PC-3 (cell line): ENCODE measurements around the gene JAKMIP1. TPM values are rescaled to one million over a fixed set of nuclear protein-coding genes. Genes with fewer than 3 reads are reported as not detected.

ENCODE experiments used
- ATAC-seq: fragments of 200-7000 bp; cut with Tn5 transposase; 2 replicates; pipeline ENCODE4 v1.9.1; 2020; ENCODE audit warnings: mild to moderate bottlenecking, moderate library complexity
- BruUV-seq: library from RNA; stranded (reverse); fragments of 400-500 nt; replicated peaks from 2 replicates; lab custom pipeline; 2021; lab: Mats Ljungman, UMichigan
- CTCF ChIA-PET: fragments of 300-600 bp; sonication (Branson Sonifier 250); formaldehyde crosslinking; loops from one replicate; lab custom pipeline; 2022; ENCODE audit warnings: antibody characterized with exemption; lab: Charles Lee
- POLR2A ChIA-PET: fragments of 300-600 bp; sonication (Branson Sonifier 250); formaldehyde crosslinking; loops from one replicate; lab custom pipeline; 2022; ENCODE audit warnings: antibody characterized with exemption; ENCODE audit not compliant: unreplicated experiment; lab: Charles Lee
- DNase-seq: peaks from one replicate; pipeline ENCODE4 v3.0.0-alpha.2; 2015
- H2AFZ ChIP-seq: fragments of 300-600 bp; sonication (generic); 2 replicates; pipeline ENCODE4 v1.6.0; 2016; ENCODE audit warnings: antibody characterized with exemption, low read length
- H3F3A ChIP-seq: fragments of 300-600 bp; sonication (generic); one replicate; pipeline ENCODE4 v1.6.0; 2017; ENCODE audit warnings: antibody characterized with exemption, low read length, control low read depth, mild to moderate bottlenecking; ENCODE audit not compliant: unreplicated experiment
- H3K27ac ChIP-seq: fragments of 300-600 bp; sonication (generic); 2 replicates; pipeline ENCODE4 v1.5.1; 2016; ENCODE audit warnings: mild to moderate bottlenecking, low read length
- H3K27me3 ChIP-seq: fragments of 300-600 bp; sonication (generic); 2 replicates; pipeline ENCODE4 v1.6.1; 2016; ENCODE audit warnings: low read length, mixed read lengths
- H3K36me3 ChIP-seq: fragments of 300-600 bp; sonication (generic); 2 replicates; pipeline ENCODE4 v1.6.1; 2016; ENCODE audit warnings: low read depth, mixed run types, low read length, mixed read lengths
- H3K4me1 ChIP-seq: fragments of 300-600 bp; sonication (generic); 2 replicates; pipeline ENCODE4 v1.5.1; 2016; ENCODE audit warnings: low read length; ENCODE audit not compliant: insufficient read depth
- H3K4me2 ChIP-seq: fragments of 300-600 bp; sonication (generic); 2 replicates; pipeline ENCODE4 v1.6.0; 2016; ENCODE audit warnings: low read length
- H3K4me3 ChIP-seq: fragments of 300-600 bp; sonication (generic); 2 replicates; pipeline ENCODE4 v1.5.1; 2016; ENCODE audit warnings: mild to moderate bottlenecking, low read length, mixed read lengths
- H3K79me2 ChIP-seq: fragments of 300-600 bp; sonication (generic); 2 replicates; pipeline ENCODE4 v1.6.1; 2017; ENCODE audit warnings: low read length, mixed read lengths
- H3K9ac ChIP-seq: fragments of 300-600 bp; sonication (generic); 2 replicates; pipeline ENCODE4 v1.6.0; 2016; ENCODE audit warnings: mild to moderate bottlenecking, low read length
- H3K9me2 ChIP-seq: fragments of 300-600 bp; sonication (generic); replicated peaks from 2 replicates; pipeline ENCODE4 v1.6.1; 2016; ENCODE audit warnings: mixed run types, low read length, mixed read lengths
- H3K9me3 ChIP-seq: fragments of 300-600 bp; sonication (generic); 2 replicates; pipeline ENCODE4 v1.6.1; 2016; ENCODE audit warnings: low read length, mixed read lengths
- H4K20me1 ChIP-seq: fragments of 300-600 bp; sonication (generic); 2 replicates; pipeline ENCODE4 v1.6.1; 2016; ENCODE audit warnings: low read length, mixed read lengths
- CTCF ChIP-seq: fragments of 300-600 bp; sonication (generic); conservative IDR thresholded peaks from 2 replicates; pipeline ENCODE4 v1.5.1; 2017; ENCODE audit warnings: antibody characterized with exemption, low read depth, mild to moderate bottlenecking, low read length
- EZH2 ChIP-seq: fragments of 300-600 bp; sonication (generic); IDR thresholded peaks from one replicate; pipeline ENCODE4 v1.6.1; 2017; ENCODE audit warnings: antibody characterized with exemption, mild to moderate bottlenecking, low read length; ENCODE audit not compliant: unreplicated experiment
- EZH2phosphoT487 ChIP-seq: fragments of 300-600 bp; sonication (generic); IDR thresholded peaks from 2 replicates; pipeline ENCODE4 v1.6.1; 2018; ENCODE audit warnings: mild to moderate bottlenecking, antibody characterized with exemption, low read length, borderline replicate concordance
- intact Hi-C: fragments of 100-400 bp; cut with micrococcal nuclease; formaldehyde crosslinking; loops from 2 replicates; pipeline ENCODE4 v1.9.0; 2023
- total RNA-seq: library from RNA; depleted of rRNA; stranded (reverse); fragments of >200 nt; gene quantifications from 2 replicates; pipeline ENCODE4 v1.2.3, GENCODE V29; 2014

The JAKMIP1 gene
- total RNA-seq, 1 experiment from 2014 or later = 0.04 TPM

DNA sequence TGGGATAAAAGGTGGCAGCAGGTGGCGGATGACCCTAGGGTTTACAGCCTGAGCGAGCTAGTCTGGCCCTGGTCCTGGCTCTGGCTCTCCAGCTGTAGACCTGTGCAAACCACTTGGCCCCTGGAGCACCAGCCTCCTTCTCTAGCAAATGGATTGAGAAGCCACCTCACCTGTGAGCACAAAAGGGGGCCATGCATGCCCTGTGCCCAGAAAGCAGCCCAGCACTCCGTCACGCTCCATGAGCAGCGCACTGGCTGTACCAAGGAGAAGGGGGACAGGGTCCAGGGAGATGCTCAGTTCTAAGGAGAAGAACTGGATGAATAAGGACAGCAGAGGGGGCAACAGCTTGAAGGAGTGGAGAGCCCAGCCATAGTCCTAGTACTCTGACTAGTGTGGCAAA is 135.2 kb downstream of the JAKMIP1 start:
- H3K27ac ChIP-seq = no peak overlapping the region
- peaks cover 23% of the 10 kb centered on the region for H3K27me3 ChIP-seq
- no peak overlapping the region for H3K4me2 ChIP-seq
- DNase-seq (no peak), ATAC-seq (no peak)
- H3K9ac ChIP-seq = no peak overlapping the region
- H3K9me2 ChIP-seq = no peaks in the 10 kb centered on the region
- POLR2A ChIA-PET = no interaction called here
- no peaks in the 10 kb centered on the region for H3K36me3 ChIP-seq
- BruUV-seq = no TSS peak
- TF ChIP-seq EZH2phosphoT487 (no peak), CTCF (no peak), EZH2 (no peak)
- no peak overlapping the region for H2AFZ ChIP-seq
- CTCF ChIA-PET = no interaction called here
- H3K4me1 ChIP-seq = no peaks in the 10 kb centered on the region
- H3K9me3 ChIP-seq = no peaks in the 10 kb centered on the region
- H4K20me1 ChIP-seq = no peaks in the 10 kb centered on the region
- no peaks in the 10 kb centered on the region for H3F3A ChIP-seq
- no peaks in the 10 kb centered on the region for H3K79me2 ChIP-seq
- intact Hi-C loops = no loop called here
- H3K4me3 ChIP-seq = no peak overlapping the region

DNA sequence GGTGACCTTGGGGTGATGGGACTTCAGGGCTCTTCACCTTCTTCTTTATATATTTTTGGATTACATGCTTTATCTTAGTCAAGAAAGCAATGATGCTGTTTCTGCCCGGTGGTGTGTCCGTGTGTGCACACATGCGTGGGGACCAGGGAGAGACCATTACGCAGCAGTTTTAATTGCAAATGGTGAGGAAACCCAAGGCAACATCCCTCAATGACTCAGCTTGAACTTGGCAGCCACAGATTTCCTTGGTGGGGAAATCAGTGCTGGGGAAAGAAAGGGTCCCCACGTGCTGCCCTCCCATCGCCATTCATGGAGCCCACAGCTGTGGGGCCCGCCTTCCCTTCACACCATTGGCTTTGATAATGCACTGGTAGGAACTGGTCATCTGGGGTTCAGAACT is 136.0 kb downstream of the JAKMIP1 start:
- ATAC-seq (no peak), DNase-seq (no peak)
- Histone ChIP-seq H3K9me2 (no peaks in the 10 kb centered on the region), H3K36me3 (no peaks in the 10 kb centered on the region), H3K27ac (no peak overlapping the region), H3F3A (no peaks in the 10 kb centered on the region), H3K27me3 (peaks cover 20% of the 10 kb centered on the region), H3K4me1 (no peaks in the 10 kb centered on the region), H3K9ac (no peak overlapping the region), H2AFZ (no peak overlapping the region), H3K79me2 (no peaks in the 10 kb centered on the region), H3K4me3 (no peak overlapping the region), H4K20me1 (no peaks in the 10 kb centered on the region), H3K9me3 (no peaks in the 10 kb centered on the region), H3K4me2 (no peak overlapping the region)
- TF ChIP-seq EZH2 (no peak), EZH2phosphoT487 (no peak), CTCF (no peak)
- ChIA-PET POLR2A (no interaction called here), CTCF (no interaction called here)
- intact Hi-C loops = no loop called here
- BruUV-seq = no TSS peak

- no peaks in the 10 kb centered on the region for H3F3A ChIP-seq
- no peaks in the 10 kb centered on the region for H3K9me2 ChIP-seq
- TF ChIP-seq CTCF (no peak), EZH2 (no peak), EZH2phosphoT487 (no peak)
- no peak overlapping the region for H3K27ac ChIP-seq
- H3K9me3 ChIP-seq = no peaks in the 10 kb centered on the region
- POLR2A ChIA-PET = no interaction called here
- no peak overlapping the region for H3K4me2 ChIP-seq
- BruUV-seq = no TSS peak
- H3K36me3 ChIP-seq = no peaks in the 10 kb centered on the region
- intact Hi-C loops = no loop called here
- H3K4me3 ChIP-seq = no peak overlapping the region
- H3K4me1 ChIP-seq = no peaks in the 10 kb centered on the region
- DNase-seq (no peak), ATAC-seq (no peak)
- H3K79me2 ChIP-seq = no peaks in the 10 kb centered on the region
- H3K9ac ChIP-seq = no peak overlapping the region
- peaks cover 15% of the 10 kb centered on the region for H3K27me3 ChIP-seq
- CTCF ChIA-PET = no interaction called here
- H4K20me1 ChIP-seq = no peaks in the 10 kb centered on the region
- H2AFZ ChIP-seq = no peak overlapping the region
Observed at GRCh38 chr4:6063684-6064083, 136.7 kb downstream of the JAKMIP1 start.
